D721Med (cell line): ENCODE results near the gene CETN2.

Source experiments
- DNase-seq: peaks from one replicate; pipeline ENCODE4 v3.0.0; 2011; ENCODE audit warnings: low spot score; ENCODE audit not compliant: insufficient read length
- FAIRE-seq: peaks from 2 replicates; lab custom pipeline; 2011; peaks lifted over from hg19 to GRCh38; lab: Jason Lieb, UNC
- CTCF ChIP-seq: IDR thresholded peaks from 2 replicates; pipeline ENCODE4 v1.5.1; 2012; ENCODE audit warnings: mild to moderate bottlenecking, control low read depth; ENCODE audit not compliant: insufficient read depth; ENCODE audit errors: missing control alignments

Gene CETN2

GRCh38 chrX:152819266-152819665, 11.3 kb downstream of the CETN2 start:
- TF ChIP-seq CTCF: no peak
- DNase-seq: no peak
- FAIRE-seq: no peak

- DNase-seq: no peak
- no peak for FAIRE-seq
- no peak for TF ChIP-seq CTCF
These were observed 12.2 kb downstream of the CETN2 start for GRCh38 chrX:152818356-152818755.

GRCh38 chrX:152817078-152817764, 13.3 kb downstream of the CETN2 start:
- no peak for DNase-seq
- TF ChIP-seq CTCF: peak; percentile 39
- FAIRE-seq: no peak

- no peak for FAIRE-seq
- no peak for TF ChIP-seq CTCF
- no peak for DNase-seq
These were observed 16.5 kb downstream of the CETN2 start for GRCh38 chrX:152814048-152814447.

GRCh38 chrX:152813206-152813605, 17.4 kb downstream of the CETN2 start:
- TF ChIP-seq CTCF: no peak
- FAIRE-seq: peak; percentile 25

GRCh38 chrX:152810403-152810802, 20.2 kb downstream of the CETN2 start:
- FAIRE-seq (no peak), DNase-seq (no peak)
- no peak for TF ChIP-seq CTCF

More at GRCh38 chrX:152813206-152813605, 17.4 kb downstream of the CETN2 start:
- DNase-seq: no peak

- FAIRE-seq (no peak), DNase-seq (no peak)
- no peak for TF ChIP-seq CTCF
These were observed 24.5 kb downstream of the CETN2 start for GRCh38 chrX:152806035-152806434.
